GM18870 (cell line): Measurements from ENCODE around the gene GSC2.

ENCODE experiments used
- ATAC-seq: cut with Tn5 transposase; IDR thresholded peaks from one replicate; pipeline ENCODE4 v1.9.1; 2021; ENCODE audit warnings: moderate library complexity; ENCODE audit not compliant: unreplicated experiment

Gene GSC2

GRCh38 chr22:19103880-19104821 is 45.9 kb downstream of the GSC2 start:
- no peak for ATAC-seq

- ATAC-seq = no peak
These were observed 51.9 kb downstream of the GSC2 start for GRCh38 chr22:19098157-19098556.

- no peak for ATAC-seq
These were observed 52.6 kb downstream of the GSC2 start for GRCh38 chr22:19097518-19097917.
